CD4-positive, alpha-beta T cell treated with Interleukin-15 for 1 hour (primary cell): ENCODE results near the gene KCNH8.
A peak's percentile ranks its signal among the peaks of the same experiment; 100 is the strongest.

Experiments used
- DNase-seq: peaks from one replicate; pipeline ENCODE4 v3.0.0-alpha.2; 2020

The KCNH8 gene

DNA sequence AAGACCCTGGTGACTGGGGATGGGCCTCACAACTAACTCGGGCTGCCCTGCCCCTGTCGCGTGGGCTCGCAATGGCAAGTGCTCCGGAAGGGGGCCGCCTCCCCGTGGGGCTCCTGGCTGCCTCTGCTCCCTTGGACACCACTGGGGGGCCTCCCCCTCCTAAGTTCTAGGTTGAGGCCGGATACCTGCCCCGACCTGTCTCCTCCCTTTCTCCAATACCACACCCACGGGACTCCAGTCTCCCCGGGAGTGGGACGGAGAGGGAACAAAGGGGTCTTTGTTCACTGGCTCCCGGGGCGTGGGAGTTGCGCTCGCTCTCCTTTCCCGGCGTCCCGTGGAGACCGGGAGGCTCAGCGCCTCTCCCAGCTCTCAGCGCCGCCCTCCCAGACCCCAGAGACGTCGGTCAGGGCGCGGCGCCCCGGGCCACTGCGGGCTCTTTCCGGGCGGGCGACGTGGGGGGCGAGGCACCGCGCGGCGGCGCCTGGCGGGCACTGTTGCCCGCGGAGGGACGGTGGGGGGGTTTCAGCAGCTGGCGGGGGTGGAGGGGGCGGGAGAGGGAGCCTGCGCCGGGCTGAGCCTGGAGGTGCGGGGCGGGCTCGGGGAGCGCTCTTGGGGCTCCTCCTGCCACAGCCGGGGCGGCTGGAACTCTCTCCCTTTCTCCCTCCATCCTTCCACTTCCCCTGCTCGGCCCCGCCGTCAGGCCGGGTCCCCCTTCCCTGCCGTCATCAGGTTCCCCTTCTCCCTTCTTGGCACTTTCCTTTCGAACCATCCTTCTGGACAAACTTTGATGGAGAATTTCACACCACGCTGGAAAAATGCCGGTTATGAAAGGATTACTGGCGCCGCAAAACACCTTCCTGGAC is at the start of gene KCNH8:
Gene KCNH8 (plus strand): TSS at position 606 of the 863 bp plus-strand sequence. CDS start 210 bp downstream, at position 816.
- peak; percentile 16 for DNase-seq

DNA sequence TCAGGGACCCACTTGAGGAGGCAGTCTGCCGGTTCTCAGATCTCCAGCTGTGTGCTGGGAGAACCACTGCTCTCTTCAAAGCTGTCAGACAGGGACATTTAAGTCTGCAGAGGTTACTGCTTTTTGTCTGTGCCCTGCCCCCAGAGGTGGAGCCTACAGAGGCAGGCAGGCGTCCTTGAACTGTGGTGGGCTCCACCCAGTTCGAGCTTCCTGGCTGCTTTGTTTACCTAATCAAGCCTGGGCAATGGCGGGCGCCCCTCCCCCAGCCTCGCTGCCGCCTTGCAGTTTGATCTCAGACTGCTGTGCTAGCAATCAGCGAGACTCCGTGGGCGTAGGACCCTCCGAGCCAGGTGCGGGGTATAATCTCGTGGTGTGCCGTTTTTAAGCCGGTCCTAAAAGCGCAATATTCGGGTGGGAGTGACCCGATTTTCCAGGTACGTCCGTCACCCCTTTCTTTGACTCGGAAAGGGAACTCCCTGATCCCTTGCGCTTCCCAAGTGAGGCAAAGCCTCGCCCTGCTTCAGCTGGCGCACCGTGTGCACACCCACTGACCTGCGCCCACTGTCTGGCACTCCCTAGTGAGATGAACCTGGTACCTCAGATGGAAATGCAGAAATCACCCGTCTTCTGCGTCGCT is 45.5 kb upstream of the KCNH8 start:
- DNase-seq = peak; percentile 35

- no peak for DNase-seq
Measured at GRCh38 chr3:19103510-19103909, 44.8 kb upstream of the KCNH8 start.

- DNase-seq = no peak
Measured at GRCh38 chr3:19104459-19104858, 43.9 kb upstream of the KCNH8 start.

GRCh38 chr3:19105826-19106225 is 42.5 kb upstream of the KCNH8 start:
- no peak for DNase-seq

DNA sequence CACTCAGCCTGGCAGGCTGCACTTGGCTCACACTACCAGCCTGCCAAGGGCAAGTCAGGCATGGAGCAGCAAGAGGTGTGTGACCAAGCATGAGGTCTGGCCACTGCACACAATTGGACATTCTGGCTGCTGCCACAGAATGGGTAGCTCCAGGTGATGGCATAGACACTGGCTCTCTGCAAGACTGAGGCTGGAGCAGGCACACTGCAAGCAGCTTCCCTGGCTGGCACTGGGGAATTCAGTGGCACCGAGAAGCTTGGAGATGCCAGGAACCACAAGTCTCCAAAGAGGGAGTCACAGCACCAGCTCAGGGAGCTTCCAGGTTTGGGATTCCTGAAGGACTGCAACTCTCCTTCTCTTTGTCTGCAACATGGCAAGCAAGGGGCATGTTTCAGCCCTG is 42.0 kb upstream of the KCNH8 start:
- DNase-seq = no peak

DNA sequence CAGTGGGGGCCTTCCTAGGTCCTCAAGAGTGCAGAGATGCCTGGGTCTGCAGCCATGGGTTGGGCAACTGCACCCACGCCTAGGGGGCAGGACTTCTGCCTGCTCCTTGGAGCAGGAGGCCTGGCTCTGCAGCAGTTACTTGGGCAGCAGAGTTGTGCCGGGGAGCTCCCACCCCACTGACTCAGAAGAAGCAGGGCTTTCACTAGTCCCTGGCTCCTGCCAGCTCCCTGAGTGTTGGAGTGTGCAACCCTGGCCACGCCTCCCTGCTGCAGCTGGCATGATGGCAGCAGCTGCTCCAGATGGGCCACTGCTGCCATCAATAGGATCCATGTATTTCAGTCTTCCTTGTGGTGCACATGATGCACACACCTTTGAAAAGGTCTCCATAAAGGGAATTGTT is 40.6 kb upstream of the KCNH8 start:
- DNase-seq = no peak

- DNase-seq = no peak
Measured at GRCh38 chr3:19110335-19110895, 37.9 kb upstream of the KCNH8 start.

GRCh38 chr3:19114461-19114860 is 33.8 kb upstream of the KCNH8 start:
- no peak for DNase-seq

- no peak for DNase-seq
Measured at GRCh38 chr3:19116239-19116638, 32.1 kb upstream of the KCNH8 start.

DNA sequence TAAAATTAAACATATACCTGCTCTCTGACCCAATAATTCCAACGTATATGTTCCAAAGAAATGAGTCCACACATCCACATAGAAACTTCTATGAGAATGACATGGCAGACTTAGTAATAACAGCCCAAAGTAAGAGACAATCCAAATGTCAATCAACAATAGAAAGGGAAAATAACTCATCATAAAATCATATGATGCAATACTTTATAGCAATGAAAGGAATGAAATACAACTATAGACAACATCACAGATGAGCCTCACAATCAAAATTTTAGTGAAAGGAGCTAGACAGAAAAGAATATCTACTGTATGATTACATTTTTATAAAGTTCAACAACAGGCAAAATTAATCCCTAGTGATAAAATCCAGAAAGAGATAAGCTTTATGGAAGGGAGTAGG is 23.6 kb upstream of the KCNH8 start:
- no peak for DNase-seq

- no peak for DNase-seq
Measured at GRCh38 chr3:19139863-19140262, 8.4 kb upstream of the KCNH8 start.

DNA sequence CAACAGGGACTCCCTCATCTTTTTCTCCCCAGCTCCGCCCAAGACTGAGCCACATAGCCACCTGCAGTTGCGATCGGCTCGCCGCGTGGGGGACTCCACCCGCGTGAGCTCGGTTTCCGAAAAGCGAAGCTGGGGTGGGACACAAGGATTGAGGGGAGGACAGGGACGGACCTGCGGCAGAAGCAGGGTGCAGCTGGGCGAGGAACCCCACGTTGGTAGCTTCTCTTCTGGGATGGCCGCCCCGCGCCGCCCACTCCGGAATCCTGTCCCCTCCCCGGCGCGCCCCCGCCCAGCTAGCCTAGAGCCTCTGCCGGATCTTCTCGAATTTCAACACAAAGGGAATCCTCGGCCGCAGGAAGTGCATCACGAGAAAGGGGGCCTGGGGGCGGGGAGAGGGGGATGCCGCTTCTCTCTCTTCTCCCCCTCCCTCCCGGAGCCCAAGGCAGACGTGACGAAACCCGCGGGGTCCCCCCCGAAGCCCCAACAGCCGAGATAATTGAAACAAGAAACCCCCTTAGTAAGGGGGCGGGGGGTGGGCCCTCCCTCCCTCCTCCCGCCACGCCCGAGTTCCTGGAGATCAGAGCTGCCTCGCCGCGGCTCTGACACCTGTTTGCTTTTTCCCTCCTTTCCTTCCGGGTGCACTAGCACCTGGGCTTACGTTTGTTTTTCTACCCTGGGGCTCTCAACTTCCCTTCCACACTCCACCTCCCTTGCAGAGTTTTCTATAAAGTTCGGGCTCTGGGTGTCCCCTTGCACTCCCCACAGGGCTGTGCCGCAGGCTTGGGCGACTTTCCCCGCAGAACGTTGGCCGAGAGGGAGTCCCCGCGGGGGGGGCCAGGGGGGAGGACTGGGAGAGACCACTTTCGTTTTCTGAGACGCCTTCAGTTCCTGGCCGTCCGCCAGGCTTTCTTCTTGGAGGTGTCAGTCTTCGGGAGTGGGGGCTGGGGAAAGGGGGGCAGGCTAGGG is 1.3 kb upstream of the KCNH8 start:
- DNase-seq = peak; percentile 80

- DNase-seq = no peak
Measured at GRCh38 chr3:19148768-19149091, 420 bp downstream of the KCNH8 start.

DNA sequence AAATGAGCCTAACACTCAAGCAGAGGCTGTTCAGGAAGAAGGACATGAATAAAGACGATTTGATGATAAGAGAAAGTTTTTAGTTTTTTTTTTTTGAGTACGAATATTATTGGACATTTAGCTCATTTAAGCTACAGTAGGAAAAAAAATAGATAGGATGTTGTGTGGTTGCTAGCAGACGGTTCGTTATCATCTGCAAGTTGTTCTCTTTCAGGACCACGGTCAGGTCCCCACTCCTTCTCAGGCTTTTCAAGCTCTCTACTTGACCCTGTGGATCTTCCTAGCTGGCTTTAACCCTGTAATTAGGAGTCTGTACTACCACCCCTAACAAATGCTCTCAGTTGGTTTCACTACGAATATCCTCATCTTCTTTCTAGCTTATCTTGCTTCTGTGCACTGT is 1.1 kb downstream of the KCNH8 start:
- no peak for DNase-seq

- no peak for DNase-seq
Measured at GRCh38 chr3:19151171-19151570, 2.9 kb downstream of the KCNH8 start.

- no peak for DNase-seq
Measured at GRCh38 chr3:19154693-19155250, 6.5 kb downstream of the KCNH8 start.

GRCh38 chr3:19155375-19155774 is 7.1 kb downstream of the KCNH8 start:
- DNase-seq = no peak

- DNase-seq = no peak
Measured at GRCh38 chr3:19159966-19160635, 11.8 kb downstream of the KCNH8 start.

GRCh38 chr3:19165654-19166053 is 17.3 kb downstream of the KCNH8 start:
- DNase-seq = no peak

DNA sequence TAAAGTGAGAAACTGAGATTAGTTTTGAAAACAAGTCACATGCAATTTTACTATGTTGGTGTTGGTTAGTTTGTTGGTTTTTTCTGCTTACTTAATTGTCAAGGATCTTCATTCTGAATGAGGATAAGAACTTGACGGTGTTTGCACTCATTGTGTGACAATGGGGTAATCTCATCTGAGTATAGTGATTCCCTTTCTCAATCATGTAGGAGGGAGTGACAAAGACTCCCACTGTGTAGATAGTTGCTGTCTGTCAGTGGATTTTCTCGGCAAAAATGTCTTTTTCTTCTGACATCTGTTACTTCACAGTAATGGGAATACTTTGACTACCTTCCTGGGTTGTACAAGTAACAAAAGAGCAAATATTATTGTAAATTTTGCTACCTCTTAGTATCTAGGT is 23.5 kb downstream of the KCNH8 start:
- no peak for DNase-seq

DNA sequence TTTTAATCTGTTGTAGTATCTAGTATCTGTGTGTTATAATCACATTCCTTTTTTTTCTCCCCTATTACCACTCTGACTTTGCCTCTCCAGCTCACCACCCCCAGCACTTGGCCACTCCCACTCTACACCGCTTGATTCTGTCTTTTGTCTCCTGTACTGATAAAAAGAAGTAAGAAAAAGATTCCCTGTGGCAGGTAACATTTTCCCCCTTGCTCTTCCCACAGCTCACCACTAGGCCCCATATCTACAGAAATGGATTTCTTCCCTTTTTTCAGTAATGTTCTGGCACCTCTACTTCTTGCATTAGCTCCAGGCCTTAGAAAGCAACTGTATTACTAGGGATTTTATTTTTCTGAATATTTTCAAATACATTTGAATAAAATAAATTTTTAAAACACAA is 25.6 kb downstream of the KCNH8 start:
- DNase-seq = no peak
